ENCODE measurements around the gene KCNIP4.

Gene KCNIP4

GRCh38 chr4:21554500-21554899 lies 394.1 kb downstream of the KCNIP4 start:
- DNase-seq = no peak

- DNase-seq = no peak
These were observed 394.5 kb downstream of the KCNIP4 start for GRCh38 chr4:21554066-21554465.

- no peak for DNase-seq
These were observed 396.1 kb downstream of the KCNIP4 start for GRCh38 chr4:21552455-21552854.

GRCh38 chr4:21544955-21545354 lies 403.6 kb downstream of the KCNIP4 start:
- no peak for DNase-seq

GRCh38 chr4:21544415-21544814 lies 404.2 kb downstream of the KCNIP4 start:
- DNase-seq = no peak

- no peak for DNase-seq
These were observed 405.1 kb downstream of the KCNIP4 start for GRCh38 chr4:21543514-21543913.

- no peak for DNase-seq
These were observed 412.7 kb downstream of the KCNIP4 start for GRCh38 chr4:21535898-21536297.

GRCh38 chr4:21531048-21531447 lies 417.5 kb downstream of the KCNIP4 start:
- no peak for DNase-seq

- no peak for DNase-seq
These were observed 419.4 kb downstream of the KCNIP4 start for GRCh38 chr4:21529214-21529613.

GRCh38 chr4:21522296-21522695 lies 426.3 kb downstream of the KCNIP4 start:
- no peak for DNase-seq

- DNase-seq = no peak
These were observed 431.3 kb downstream of the KCNIP4 start for GRCh38 chr4:21517126-21517859.

- no peak for DNase-seq
These were observed 434.4 kb downstream of the KCNIP4 start for GRCh38 chr4:21514022-21514694.

GRCh38 chr4:21512353-21512752 lies 436.2 kb downstream of the KCNIP4 start:
- no peak for DNase-seq

- no peak for DNase-seq
These were observed 441.1 kb downstream of the KCNIP4 start for GRCh38 chr4:21507439-21507838.

GRCh38 chr4:21490682-21491081 lies 457.9 kb downstream of the KCNIP4 start:
- no peak for DNase-seq

GRCh38 chr4:21476757-21477156 lies 471.8 kb downstream of the KCNIP4 start:
- no peak for DNase-seq

- DNase-seq = no peak
These were observed 474.4 kb downstream of the KCNIP4 start for GRCh38 chr4:21474195-21474594.

- DNase-seq = no peak
These were observed 478.0 kb downstream of the KCNIP4 start for GRCh38 chr4:21470535-21470934.

GRCh38 chr4:21469438-21470300 lies 478.9 kb downstream of the KCNIP4 start:
- no peak for DNase-seq

- DNase-seq = no peak
These were observed 481.0 kb downstream of the KCNIP4 start for GRCh38 chr4:21467551-21467950.

- DNase-seq = no peak
These were observed 491.3 kb downstream of the KCNIP4 start for GRCh38 chr4:21457086-21457840.

GRCh38 chr4:21454831-21455230 lies 493.7 kb downstream of the KCNIP4 start:
- DNase-seq = no peak

- no peak for DNase-seq
These were observed 494.4 kb downstream of the KCNIP4 start for GRCh38 chr4:21454201-21454600.

Data from effector CD4-positive, alpha-beta T cell (primary cell).